HepG2 (cell line): ENCODE measurements around the gene GNAZ.
"Not testable (repeated sequence)": the region's sequence is repeated elsewhere in the genome, so short reads cannot be mapped to it uniquely, and the experiment has no call there.

ENCODE experiments used
- CTCF ChIP-seq: sonication (generic); formaldehyde crosslinking; IDR thresholded peaks from 2 replicates; pipeline ENCODE4 v1.5.0; 2020; ENCODE audit warnings: mild to moderate bottlenecking, missing genetic modification reagents, moderate library complexity
- GMEB1 ChIP-seq: sonication (generic); formaldehyde crosslinking; IDR thresholded peaks from 2 replicates; pipeline ENCODE4 v1.5.1; 2020; ENCODE audit warnings: missing genetic modification reagents, mild to moderate bottlenecking, borderline replicate concordance
- HDAC1 ChIP-seq: sonication (generic); formaldehyde crosslinking; IDR thresholded peaks from 2 replicates; pipeline ENCODE4 v1.5.1; 2020; ENCODE audit warnings: mild to moderate bottlenecking, missing genetic modification reagents
- NR1H2 ChIP-seq: sonication (generic); formaldehyde crosslinking; IDR thresholded peaks from 2 replicates; pipeline ENCODE4 v1.8.1; 2022; ENCODE audit warnings: low read depth, missing genetic modification reagents, borderline replicate concordance
- POLR2AphosphoS5 ChIP-seq: IDR thresholded peaks from 2 replicates; pipeline ENCODE4 v1.6.1; 2012; ENCODE audit warnings: low read depth, low read length
- REST ChIP-seq, 2 experiments: IDR thresholded peaks; 2 replicates each; pipeline ENCODE4 v1.6.1; 2011 to 2012; ENCODE audit warnings: low read length in 2 of 2, borderline replicate concordance in 1 of 2, low read depth in 1 of 2, mild to moderate bottlenecking in 1 of 2, moderate library complexity in 1 of 2
- STAT6 ChIP-seq: sonication (generic); formaldehyde crosslinking; IDR thresholded peaks from 2 replicates; pipeline ENCODE4 v1.4.0; 2020; ENCODE audit warnings: missing genetic modification reagents, mild to moderate bottlenecking, borderline replicate concordance
- TFDP1 ChIP-seq: IDR thresholded peaks from 2 replicates; pipeline ENCODE4 v1.6.1; 2016; ENCODE audit warnings: missing compliant biosample characterization, missing genetic modification reagents, borderline replicate concordance
- XBP1 ChIP-seq: sonication (generic); formaldehyde crosslinking; IDR thresholded peaks from 2 replicates; pipeline ENCODE4 v1.5.0; 2020; ENCODE audit warnings: missing genetic modification reagents
- ZC3H4 ChIP-seq: sonication (generic); formaldehyde crosslinking; IDR thresholded peaks from 2 replicates; pipeline ENCODE4 v1.4.0; 2020; ENCODE audit warnings: missing genetic modification reagents, borderline replicate concordance
- ZNF138 ChIP-seq: sonication (generic); formaldehyde crosslinking; IDR thresholded peaks from 2 replicates; pipeline ENCODE4 v1.5.0; 2020; ENCODE audit warnings: mild to moderate bottlenecking, low read depth, missing genetic modification reagents
- ZNF496 ChIP-seq: sonication (generic); formaldehyde crosslinking; IDR thresholded peaks from 2 replicates; pipeline ENCODE4 v1.8.1; 2023; ENCODE audit warnings: mild to moderate bottlenecking, moderate library complexity, missing genetic modification reagents; ENCODE audit not compliant: insufficient replicate concordance
- ZNF773 ChIP-seq: sonication (generic); formaldehyde crosslinking; IDR thresholded peaks from 2 replicates; pipeline ENCODE4 v1.4.0; 2020; ENCODE audit warnings: missing genetic modification reagents, borderline replicate concordance

- TF ChIP-seq ZNF138 (CRISPR knock-in tag); ZNF773 (CRISPR knock-in tag); REST (IDR thresholded peaks at IDR 0.05; ENCODE audit: borderline replicate concordance in 1 of 2, low read depth in 1 of 2, low read length in 2 of 2); CTCF (CRISPR knock-in tag); POLR2AphosphoS5; GMEB1 (CRISPR knock-in tag); STAT6 (CRISPR knock-in tag); TFDP1 (CRISPR knock-in tag); NR1H2; ZC3H4 (CRISPR knock-in tag); XBP1 (CRISPR knock-in tag); ZNF496 (CRISPR knock-in tag); HDAC1 (CRISPR knock-in tag): not testable (repeated sequence)
Observed at GRCh38 chr22:23027849-23028248, 42.5 kb upstream of the GNAZ start.
